GM12878 (cell line): ENCODE data around the gene ELANE. TPM values are rescaled to one million over a fixed set of nuclear protein-coding genes. Genes with fewer than 3 reads are reported as not detected.
A peak's percentile ranks its signal among the peaks of the same experiment; 100 is the strongest.

Experiments
- ATAC-seq: fragments of 200-7000 bp; cut with Tn5 transposase; 3 replicates; pipeline ENCODE4 v1.9.1; 2020; ENCODE audit warnings: mild to moderate bottlenecking, moderate library complexity
- BruUV-seq: library from RNA; stranded (reverse); fragments of 400-500 nt; replicated peaks from 2 replicates; lab custom pipeline; 2021; lab: Mats Ljungman, UMichigan
- CTCF ChIA-PET: fragments of 300-600 bp; sonication (Branson Sonifier 250); formaldehyde crosslinking; extraction: SDS; loops from one replicate; lab custom pipeline; 2021; ENCODE audit warnings: inconsistent platforms; lab: Yijun Ruan, JAX
- POLR2A ChIA-PET: fragments of 350-600 bp; formaldehyde crosslinking; extraction: SDS; loops from one replicate; lab custom pipeline; 2021; ENCODE audit warnings: inconsistent platforms; lab: Charles Lee
- RAD21 ChIA-PET: fragments of 300-600 bp; sonication (Branson Sonifier 250); formaldehyde crosslinking; loops from one replicate; lab custom pipeline; 2023; ENCODE audit warnings: antibody characterized with exemption; ENCODE audit not compliant: unreplicated experiment; lab: Charles Lee
- SMC1A ChIA-PET: fragments of 300-600 bp; sonication (Branson Sonifier 250); formaldehyde crosslinking; loops from one replicate; lab custom pipeline; 2023; ENCODE audit not compliant: unreplicated experiment, uncharacterized antibody; lab: Charles Lee
- DNase-seq: peaks from one replicate; pipeline ENCODE4 v3.0.0-alpha.2; 2011; ENCODE audit warnings: low read depth, low spot score
- FAIRE-seq: peaks from 3 replicates; lab custom pipeline; 2011; peaks lifted over from hg19 to GRCh38; lab: Jason Lieb, UNC
- H2AFZ ChIP-seq: 2 replicates; pipeline ENCODE4 v1.6.0; 2011; ENCODE audit warnings: low read depth, low read length, control low read depth; ENCODE audit not compliant: control insufficient read depth
- H3K27ac ChIP-seq: 2 replicates; pipeline ENCODE4 v1.5.1; 2011; ENCODE audit warnings: control low read depth; ENCODE audit not compliant: control insufficient read depth, insufficient read depth
- H3K27me3 ChIP-seq, 2 experiments: replicated peaks in 1 of 2; 2 replicates each; pipeline versions ENCODE4 v1.6.0 to v1.6.1; 2011; ENCODE audit warnings: low read length in 1 of 2; ENCODE audit not compliant: control insufficient read depth in 2 of 2, insufficient read depth in 2 of 2
- H3K36me3 ChIP-seq, 2 experiments: 2 replicates each; pipeline ENCODE4 v1.5.1; 2011; ENCODE audit warnings: low read length in 1 of 2; ENCODE audit not compliant: control insufficient read depth in 2 of 2, insufficient read depth in 2 of 2
- H3K4me1 ChIP-seq: 2 replicates; pipeline ENCODE4 v1.6.1; 2011; ENCODE audit warnings: mild to moderate bottlenecking, low read length, moderate library complexity, mixed read lengths; ENCODE audit not compliant: control insufficient read depth, insufficient read depth
- H3K4me2 ChIP-seq: 2 replicates; pipeline ENCODE4 v1.6.0; 2011; ENCODE audit warnings: control low read depth; ENCODE audit not compliant: control insufficient read depth, insufficient read depth
- H3K4me3 ChIP-seq: fragments of 200-600 bp; sonication (generic); 2 replicates; pipeline ENCODE4 v1.5.1; 2016
- H3K79me2 ChIP-seq: 2 replicates; pipeline ENCODE4 v1.6.0; 2011; ENCODE audit warnings: low read length; ENCODE audit not compliant: control insufficient read depth, insufficient read depth
- H3K9ac ChIP-seq: 2 replicates; pipeline ENCODE4 v1.8.0; 2011; ENCODE audit warnings: low read length, control low read depth, mixed read lengths; ENCODE audit not compliant: control insufficient read depth, insufficient read depth
- H3K9me3 ChIP-seq: replicated peaks from 3 replicates; pipeline ENCODE4 v1.5.1; 2011; ENCODE audit warnings: mild to moderate bottlenecking, low read length; ENCODE audit not compliant: control insufficient read depth, insufficient read depth
- H4K20me1 ChIP-seq: 2 replicates; pipeline ENCODE4 v1.6.0; 2011; ENCODE audit not compliant: control insufficient read depth, insufficient read depth
- BMI1 ChIP-seq: fragments of 450-650 bp; IDR thresholded peaks from 2 replicates; pipeline ENCODE4 v1.6.1; 2016; ENCODE audit warnings: mild to moderate bottlenecking, moderate library complexity, borderline replicate concordance
- EP300 ChIP-seq, 2 experiments: fragments of 150-350 bp in 1 of 2; IDR thresholded peaks; 2 replicates each; pipeline ENCODE4 v1.6.1; 2011 to 2012; ENCODE audit warnings: low read depth in 2 of 2, low read length in 2 of 2, borderline replicate concordance in 1 of 2, improper control_type of control experiment in 1 of 2, inconsistent platforms in 1 of 2; ENCODE audit not compliant: control insufficient read depth in 1 of 2
- POLR2A ChIP-seq: IDR thresholded peaks from 2 replicates; pipeline ENCODE4 v1.6.1; 2011; ENCODE audit warnings: low read depth, mild to moderate bottlenecking, low read length
- POLR2AphosphoS5 ChIP-seq: IDR thresholded peaks from 2 replicates; pipeline ENCODE4 v1.6.1; 2011; ENCODE audit warnings: mild to moderate bottlenecking, low read length, inconsistent platforms
- ZNF217 ChIP-seq: fragments of 450-650 bp; IDR thresholded peaks from 2 replicates; pipeline ENCODE4 v1.6.1; 2017; ENCODE audit warnings: antibody characterized with exemption, mild to moderate bottlenecking
- WGBS: methylation state at CpG from one replicate; pipeline ENCODE4 v1.1.6; 2016; ENCODE audit warnings: low lambda C conversion rate; ENCODE audit not compliant: insufficient replicate concordance, insufficient coverage; ENCODE audit errors: missing lambda C conversion rate; 5-methylcytosine and 5-hydroxymethylcytosine counted together
- in situ Hi-C: fragments of 300-500 bp; cut with MboI; formaldehyde crosslinking; loops from 9 replicates; pipeline ENCODE4 v1.14.3; 2018; ENCODE audit warnings: mixed read lengths
- intact Hi-C: fragments of 100-400 bp; cut with micrococcal nuclease; formaldehyde crosslinking; loops from one replicate; pipeline ENCODE4 v1.14.2; 2022; ENCODE audit not compliant: unreplicated experiment
- polyA plus RNA-seq, 11 experiments: library from polyadenylated mRNA; depleted of rRNA in 4 of 11; unstranded in 6 of 11; stranded (reverse) in 5 of 11; fragments of >200 nt; fragmentation: Nextera tagmentation in 4 of 11; fragmentation: Illumina TruSeq in 1 of 11; extraction: Ambion mirVana in 4 of 11; extraction: Trizol in 1 of 11; gene quantifications; 1 replicate in 1 of 11; 2 replicates in 10 of 11; pipeline versions ENCODE4 v1.2.1 to v1.2.3, GENCODE V29; 2011 to 2016; ENCODE audit warnings: inconsistent platforms in 2 of 11, missing spikeins in 2 of 11, low read depth in 1 of 11
- total RNA-seq, 4 experiments: library from RNA; depleted of rRNA in 3 of 4; stranded (reverse); fragments of >200 nt in 3 of 4; fragmentation: Illumina TruSeq in 1 of 4; extraction: Trizol in 1 of 4; gene quantifications; 2 replicates each; pipeline versions ENCODE4 v1.2.1 to v1.2.3, GENCODE V29; 2013 to 2021

ELANE gene
- total and polyA plus RNA-seq, 10 of the 15 experiments (the other 5 are each of a cell fraction or from before 2014, with no cell fraction given), result not detected

DNA sequence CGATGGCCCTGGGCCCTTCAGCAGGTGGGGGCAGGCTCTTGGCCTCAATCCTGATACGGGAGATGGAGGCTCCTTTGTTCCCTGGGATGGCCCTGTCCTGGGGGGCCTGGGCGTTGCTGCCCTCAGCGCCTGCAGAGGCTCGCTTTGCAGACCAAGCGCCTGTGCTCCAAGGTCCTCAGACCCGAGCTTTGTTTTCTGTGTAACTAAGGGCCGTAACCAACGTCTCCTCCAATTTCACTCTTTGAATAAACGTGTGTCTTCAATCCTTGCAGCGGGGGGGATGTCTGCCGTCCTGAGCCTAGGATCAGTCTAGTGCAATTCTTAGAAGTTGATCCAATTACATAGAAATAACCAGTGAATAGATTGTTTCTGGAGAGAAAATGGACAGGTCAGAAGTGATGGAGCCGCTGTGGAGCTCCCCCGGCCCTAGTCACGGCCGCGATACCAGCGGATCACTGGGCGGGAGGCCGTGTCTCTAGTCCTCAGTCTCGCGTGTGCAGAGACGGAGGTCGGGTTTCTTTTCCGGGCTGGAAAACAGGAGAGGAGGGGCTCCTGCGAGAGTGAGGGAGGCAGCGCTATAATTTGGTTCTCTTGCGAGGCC is 49.5 kb upstream of the ELANE start:
- WGBS, result 98% methylated on average over 28 of the region's 28 CpGs
- CTCF ChIA-PET, result no interaction called here
- intact Hi-C loops (no loop called here), in situ Hi-C loops (no loop called here)
- Histone ChIP-seq H3K4me2 (no peak overlapping the region), H3K27me3 (no peaks in the 10 kb centered on the region), H3K9me3 (no peaks in the 10 kb centered on the region), H3K9ac (no peak overlapping the region), H3K4me1 (peaks cover 7% of the 10 kb centered on the region; the same call in 1 of the 2 replicates), H3K4me3 (no peak overlapping the region), H2AFZ (no peak overlapping the region), H4K20me1 (peaks cover 38% of the 10 kb centered on the region), H3K36me3 (peaks cover 23 to 72% of the 10 kb centered on the region in 2 experiments; a peak in 3 of 4 replicates), H3K27ac (no peak overlapping the region), H3K79me2 (peaks cover 70% of the 10 kb centered on the region)
- peak; percentile 7; the same call in 1 of the 2 replicates for TF ChIP-seq POLR2AphosphoS5
- no peak for TF ChIP-seq BMI1
- peak; percentile 1; the same call in 1 of the 2 replicates for TF ChIP-seq POLR2A
- POLR2A ChIA-PET, result interaction anchor here (0.6 kb wide), 1 partner anchor 453 kb away, joined by 6 read pairs; no protein-coding TSS in a partner anchor
- SMC1A ChIA-PET, result no interaction called here
- FAIRE-seq, result no peak
- no TSS peak for BruUV-seq
- RAD21 ChIA-PET, result no interaction called here
- DNase-seq, result no peak
- no peak for ATAC-seq

- H4K20me1 ChIP-seq, result peaks cover 38% of the 10 kb centered on the region
Measured at GRCh38 chr19:803099-803561, 49.0 kb upstream of the ELANE start.

More at GRCh38 chr19:803099-803561, 49.0 kb upstream of the ELANE start:
- Histone ChIP-seq H3K27ac (no peak overlapping the region), H3K79me2 (peaks cover 65% of the 10 kb centered on the region), H2AFZ (no peak overlapping the region), H3K4me3 (no peak overlapping the region), H3K27me3 (no peaks in the 10 kb centered on the region), H3K4me1 (peaks cover 7% of the 10 kb centered on the region; the same call in 1 of the 2 replicates), H3K9me3 (no peaks in the 10 kb centered on the region), H3K9ac (no peak overlapping the region), H3K4me2 (no peak overlapping the region)
- ChIA-PET SMC1A (no interaction called here), RAD21 (no interaction called here), POLR2A (interaction anchor here (0.6 kb wide), 1 partner anchor 453 kb away, joined by 6 read pairs; no protein-coding TSS in a partner anchor), CTCF (no interaction called here)
- intact Hi-C loops, result no loop called here
- in situ Hi-C loops, result no loop called here
- WGBS, result over 99% methylated on average over 17 of the region's 17 CpGs
- DNase-seq, result no peak
- FAIRE-seq, result no peak
- TF ChIP-seq POLR2A (peak; percentile 44; the same call in 1 of the 2 replicates), EP300 (IDR thresholded peaks at IDR 0.05; ENCODE audit: borderline replicate concordance in 1 of 2, control insufficient read depth in 1 of 2, low read depth in 2 of 2, low read length in 2 of 2) (no peak), ZNF217 (no peak)
- TF ChIP-seq, all 136 proteins: peak for 1
- no peak for ATAC-seq
- peaks cover 27 to 74% of the 10 kb centered on the region in 2 experiments; a peak in 3 of 4 replicates for H3K36me3 ChIP-seq
- no TSS peak for BruUV-seq
